Colonic mucosa (tissue), 4 donors: Measurements from ENCODE around the gene A2ML1. TPM values are rescaled to one million over a fixed set of nuclear protein-coding genes. Genes with fewer than 3 reads are reported as not detected.
"Not testable (repeated sequence)": the region's sequence is repeated elsewhere in the genome, so short reads cannot be mapped to it uniquely, and the experiment has no call there.

Source experiments
- DNase-seq: peaks from one replicate; pipeline ENCODE4 v3.0.0-alpha.2; 2020
- H3K27ac ChIP-seq: fragments of 200-600 bp; one replicate; pipeline ENCODE4 v1.8.0; 2021
- H3K27me3 ChIP-seq: fragments of 200-600 bp; one replicate; pipeline ENCODE4 v1.8.0; 2021
- H3K36me3 ChIP-seq: fragments of 200-600 bp; one replicate; pipeline ENCODE4 v1.8.0; 2021
- H3K4me1 ChIP-seq: fragments of 200-600 bp; one replicate; pipeline ENCODE4 v1.8.0; 2021; ENCODE audit warnings: mild to moderate bottlenecking
- H3K4me3 ChIP-seq: fragments of 200-600 bp; one replicate; pipeline ENCODE4 v1.8.0; 2021
- H3K9ac ChIP-seq, 2 donors: one replicate each; pipeline ENCODE4 v1.7.0; 2013; ENCODE audit warnings: control low read depth in 2 of 2, low read depth in 2 of 2, low read length in 2 of 2
- H3K9me3 ChIP-seq: fragments of 200-600 bp; one replicate; pipeline ENCODE4 v1.8.0; 2021
- intact Hi-C: fragments of 100-400 bp; cut with DNase I; formaldehyde crosslinking; loops from one replicate; pipeline ENCODE4 v1.14.1; 2022
- total RNA-seq, 2 donors: library from RNA; stranded (reverse); fragmentation: NEBNext Ultra II Directional in 1 of 2; extraction: Animal tissue kit (Norgen Biotek cat#: 25700) in 1 of 2; gene quantifications; one replicate each; pipeline ENCODE4 v1.2.1, GENCODE V29; 2021
- TF ChIP-seq, protein P1 (sequence below): fragments of 200-600 bp; IDR thresholded peaks from one replicate; pipeline ENCODE4 v1.8.0; 2022; ENCODE audit warnings: antibody characterized with exemption, mild to moderate bottlenecking
- donor health status: healthy.
- donor health status: DM: no; HTN: no; CAD: no.
- donor health status: DM: no; HTN: no; CAD: no.

Gene A2ML1
- total RNA-seq, 2 donors from 2014 or later = not detected

DNA sequence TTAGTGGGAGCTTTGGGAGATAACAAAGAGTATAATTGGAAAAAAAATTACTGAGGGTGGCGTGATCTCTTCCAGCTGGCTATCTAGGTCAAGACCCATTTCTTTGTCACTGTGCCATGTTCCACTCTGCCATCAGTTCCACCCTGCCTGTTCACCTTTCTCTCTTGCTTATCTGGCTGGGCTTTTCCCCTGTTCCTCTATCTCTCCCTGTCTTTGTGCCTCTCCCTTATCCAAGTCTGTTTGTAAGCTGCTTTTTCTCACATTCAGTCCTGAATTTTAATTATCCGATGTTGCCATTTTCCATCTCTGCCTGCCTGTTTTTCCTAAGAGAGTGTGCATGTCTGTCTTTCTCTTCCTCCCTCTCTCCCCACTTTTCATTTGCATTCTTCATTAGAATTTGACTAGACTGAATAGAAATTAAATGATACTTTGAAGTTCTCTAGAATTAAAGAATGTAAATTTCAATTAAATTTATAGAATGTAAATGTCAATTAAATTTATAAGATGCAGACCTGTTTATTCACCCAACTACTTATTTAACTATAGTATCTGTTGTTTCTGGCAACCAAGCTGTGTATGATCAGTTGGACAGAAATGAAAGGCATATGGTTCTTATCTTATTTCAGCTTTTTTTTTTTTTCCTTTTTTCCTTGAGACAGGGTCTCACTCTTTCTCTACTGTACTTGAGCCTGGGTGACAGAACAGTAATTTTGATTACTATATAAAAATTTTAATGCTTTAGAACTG lies 40.9 kb upstream of the A2ML1 start:
- no peaks in the 10 kb centered on the region for H3K27me3 ChIP-seq
- intact Hi-C loops = no loop called here
- no peak for DNase-seq
- no peaks in the 10 kb centered on the region for H3K4me1 ChIP-seq
- no peaks in the 10 kb centered on the region for H3K36me3 ChIP-seq
- H3K9me3 ChIP-seq = no peaks in the 10 kb centered on the region
- TF ChIP-seq, protein P1, sequence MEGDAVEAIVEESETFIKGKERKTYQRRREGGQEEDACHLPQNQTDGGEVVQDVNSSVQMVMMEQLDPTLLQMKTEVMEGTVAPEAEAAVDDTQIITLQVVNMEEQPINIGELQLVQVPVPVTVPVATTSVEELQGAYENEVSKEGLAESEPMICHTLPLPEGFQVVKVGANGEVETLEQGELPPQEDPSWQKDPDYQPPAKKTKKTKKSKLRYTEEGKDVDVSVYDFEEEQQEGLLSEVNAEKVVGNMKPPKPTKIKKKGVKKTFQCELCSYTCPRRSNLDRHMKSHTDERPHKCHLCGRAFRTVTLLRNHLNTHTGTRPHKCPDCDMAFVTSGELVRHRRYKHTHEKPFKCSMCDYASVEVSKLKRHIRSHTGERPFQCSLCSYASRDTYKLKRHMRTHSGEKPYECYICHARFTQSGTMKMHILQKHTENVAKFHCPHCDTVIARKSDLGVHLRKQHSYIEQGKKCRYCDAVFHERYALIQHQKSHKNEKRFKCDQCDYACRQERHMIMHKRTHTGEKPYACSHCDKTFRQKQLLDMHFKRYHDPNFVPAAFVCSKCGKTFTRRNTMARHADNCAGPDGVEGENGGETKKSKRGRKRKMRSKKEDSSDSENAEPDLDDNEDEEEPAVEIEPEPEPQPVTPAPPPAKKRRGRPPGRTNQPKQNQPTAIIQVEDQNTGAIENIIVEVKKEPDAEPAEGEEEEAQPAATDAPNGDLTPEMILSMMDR = no peak
- no peak overlapping the region for H3K4me3 ChIP-seq
- H3K9ac ChIP-seq = no peak overlapping the region
- H3K27ac ChIP-seq = no peak overlapping the region

DNA sequence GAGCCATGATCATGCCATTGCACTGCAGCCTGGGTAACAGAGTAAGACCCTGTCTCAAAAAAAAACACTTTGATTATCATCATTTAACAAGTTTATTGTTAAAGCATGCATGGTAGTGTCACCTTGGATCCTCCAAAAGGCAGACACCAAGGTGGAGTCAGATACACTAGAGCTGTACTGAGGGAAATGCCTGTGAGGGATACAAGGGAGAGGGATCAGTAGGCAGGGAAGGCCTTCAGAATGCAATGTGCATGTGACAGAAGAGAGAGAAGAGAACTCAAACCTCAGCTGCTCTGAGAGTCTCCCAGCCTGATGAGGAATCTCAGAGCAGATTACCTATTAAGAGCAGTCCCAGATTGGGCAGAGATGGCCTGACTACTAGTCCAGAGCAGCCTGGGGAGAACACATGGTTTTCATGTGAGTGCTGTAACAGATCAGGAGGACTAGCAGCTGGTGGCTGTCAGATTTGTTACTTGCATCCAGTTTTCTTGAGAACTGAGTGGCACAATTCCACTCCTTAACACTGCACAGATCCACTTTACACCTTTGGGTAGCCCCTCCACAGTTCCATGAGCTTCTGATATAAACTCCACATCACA lies 38.0 kb upstream of the A2ML1 start:
- no peak for DNase-seq
- Histone ChIP-seq H3K9me3 (no peaks in the 10 kb centered on the region), H3K4me3 (no peak overlapping the region), H3K27me3 (no peaks in the 10 kb centered on the region), H3K9ac (no peak overlapping the region), H3K27ac (no peak overlapping the region), H3K36me3 (no peaks in the 10 kb centered on the region), H3K4me1 (no peaks in the 10 kb centered on the region)
- intact Hi-C loops = no loop called here
- TF ChIP-seq, protein P1 = no peak

- no peak overlapping the region for H3K4me3 ChIP-seq
- TF ChIP-seq, protein P1 = no peak
- H3K9ac ChIP-seq = no peak overlapping the region
- H3K27me3 ChIP-seq = no peaks in the 10 kb centered on the region
- no peak overlapping the region for H3K27ac ChIP-seq
- no peaks in the 10 kb centered on the region for H3K9me3 ChIP-seq
- no peaks in the 10 kb centered on the region for H3K4me1 ChIP-seq
- no peak for DNase-seq
- H3K36me3 ChIP-seq = no peaks in the 10 kb centered on the region
- intact Hi-C loops = no loop called here
Measured at GRCh38 chr12:8785499-8785898, 36.9 kb upstream of the A2ML1 start.

- H3K4me1 ChIP-seq, H3K27ac ChIP-seq, H3K4me3 ChIP-seq, intact Hi-C loops, H3K36me3 ChIP-seq, H3K27me3 ChIP-seq, H3K9ac ChIP-seq, DNase-seq, H3K9me3 ChIP-seq: not testable (repeated sequence)
Measured at GRCh38 chr12:8787206-8787605, 35.2 kb upstream of the A2ML1 start.

GRCh38 chr12:8788706-8789105 lies 33.7 kb upstream of the A2ML1 start:
- intact Hi-C loops, H3K27ac ChIP-seq, H3K9me3 ChIP-seq, H3K4me3 ChIP-seq, H3K4me1 ChIP-seq, H3K9ac ChIP-seq, H3K36me3 ChIP-seq, DNase-seq, H3K27me3 ChIP-seq: not testable (repeated sequence)

DNA sequence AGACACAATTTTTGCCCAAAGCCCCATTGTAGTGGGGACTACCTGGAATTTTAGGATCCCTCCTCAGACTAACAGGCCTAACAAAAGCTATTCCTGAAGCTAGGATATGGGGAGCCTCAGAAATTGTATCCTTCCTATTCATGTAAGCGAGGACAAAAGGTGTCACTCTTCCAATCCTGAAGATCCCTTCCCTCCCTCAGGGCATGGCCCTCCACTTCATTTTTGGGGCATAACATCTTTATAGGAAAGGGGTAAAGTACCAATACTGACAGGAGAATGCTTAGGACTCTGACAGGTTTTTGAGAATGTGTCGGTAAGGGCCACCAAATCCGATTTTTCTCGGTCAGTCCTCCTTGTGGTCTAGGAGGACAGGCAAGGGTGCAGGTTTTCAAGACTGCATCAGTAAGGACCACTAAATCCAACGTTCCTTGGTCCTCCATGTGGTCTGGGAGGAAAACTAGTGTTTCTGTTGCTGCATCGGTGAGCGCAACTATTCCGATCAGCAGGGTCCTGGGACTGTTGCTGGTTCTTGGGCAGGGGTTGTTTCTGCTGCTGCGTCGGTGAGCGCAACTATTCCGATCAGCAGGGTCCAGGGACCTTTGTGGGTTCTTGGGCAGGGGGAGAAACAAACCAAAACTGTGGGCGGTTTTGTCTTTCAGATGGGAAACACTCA lies 32.9 kb upstream of the A2ML1 start:
- intact Hi-C loops, H3K9me3 ChIP-seq, H3K9ac ChIP-seq, H3K27me3 ChIP-seq, DNase-seq, H3K4me3 ChIP-seq, H3K27ac ChIP-seq, H3K4me1 ChIP-seq, H3K36me3 ChIP-seq: not testable (repeated sequence)

DNA sequence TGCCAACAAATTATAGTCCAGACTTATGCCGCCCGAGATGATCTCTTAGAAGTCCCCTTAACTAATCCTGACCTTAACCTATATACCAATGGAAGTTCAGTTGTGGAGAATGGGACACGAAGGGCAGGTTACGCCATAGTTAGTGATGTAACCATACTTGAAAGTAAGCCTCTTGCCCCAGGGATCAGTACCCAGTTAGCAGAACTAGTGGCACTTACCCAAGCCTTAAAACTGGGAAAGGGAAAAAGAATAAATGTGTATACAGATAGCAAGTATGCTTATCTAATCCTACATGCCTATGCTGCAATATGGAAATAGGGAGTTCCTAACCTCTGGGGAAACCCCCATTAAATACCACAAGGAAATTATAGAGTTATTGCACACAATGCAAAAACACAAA lies 29.2 kb upstream of the A2ML1 start:
- DNase-seq, H3K9ac ChIP-seq, intact Hi-C loops, H3K4me3 ChIP-seq, H3K9me3 ChIP-seq, H3K27me3 ChIP-seq, H3K36me3 ChIP-seq, H3K27ac ChIP-seq, H3K4me1 ChIP-seq: not testable (repeated sequence)

DNA sequence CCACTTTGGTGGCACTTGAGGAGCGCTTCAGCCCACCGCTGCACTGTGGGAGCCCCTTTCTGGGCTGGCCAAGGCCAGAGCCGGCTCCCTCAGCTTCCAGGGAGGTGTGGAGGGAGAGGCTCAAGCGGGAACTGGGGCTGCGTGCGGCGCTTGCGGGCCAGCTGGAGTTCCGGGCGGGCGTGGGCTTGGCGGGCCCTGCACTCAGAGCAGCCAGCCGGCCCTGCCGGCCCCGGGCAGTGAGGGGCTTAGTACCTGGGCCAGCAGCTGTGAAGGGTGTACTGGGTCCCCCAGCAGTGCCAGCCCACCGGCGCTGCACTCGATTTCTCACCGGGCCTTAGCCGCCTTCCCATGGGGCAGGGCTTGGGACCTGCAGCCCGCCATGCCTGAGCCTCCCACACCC lies 27.8 kb upstream of the A2ML1 start:
- H3K27me3 ChIP-seq, H3K9me3 ChIP-seq, H3K4me3 ChIP-seq, H3K4me1 ChIP-seq, H3K9ac ChIP-seq, H3K36me3 ChIP-seq, intact Hi-C loops, DNase-seq, H3K27ac ChIP-seq: not testable (repeated sequence)
